K562 (cell line): ENCODE data around the gene APCDD1. TPM values are rescaled to one million over a fixed set of nuclear protein-coding genes. Genes with fewer than 3 reads are reported as not detected.

ENCODE experiments used
- CAMTA2 ChIP-seq: fragments of 250-450 bp; sonication (Bioruptor Pico); conservative IDR thresholded peaks from 2 replicates; pipeline ENCODE4 v1.5.1; 2022
- COPS2 ChIP-seq: fragments of 450-650 bp; conservative IDR thresholded peaks from 2 replicates; pipeline ENCODE4 v1.6.1; 2016; ENCODE audit warnings: mild to moderate bottlenecking, moderate library complexity
- CREB3L1 ChIP-seq: fragments of 450-650 bp; IDR thresholded peaks from 2 replicates; pipeline ENCODE4 v1.6.1; 2014; ENCODE audit warnings: low read depth, mild to moderate bottlenecking, moderate library complexity, borderline replicate concordance
- DNMT1 ChIP-seq: fragments of 450-650 bp; IDR thresholded peaks from 2 replicates; pipeline ENCODE4 v1.6.1; 2016; ENCODE audit warnings: antibody characterized with exemption, mild to moderate bottlenecking
- EZH2 ChIP-seq: IDR thresholded peaks from 2 replicates; pipeline ENCODE4 v1.6.1; 2012; ENCODE audit warnings: low read depth, mild to moderate bottlenecking, inconsistent platforms, low read length, borderline replicate concordance
- HDAC3 ChIP-seq: fragments of 450-650 bp; IDR thresholded peaks from 2 replicates; pipeline ENCODE4 v1.6.1; 2018; ENCODE audit warnings: borderline replicate concordance, mild to moderate bottlenecking, moderate library complexity; ENCODE audit not compliant: partially characterized antibody
- KLF10 ChIP-seq: fragments of 250-450 bp; sonication (Bioruptor Pico); IDR thresholded peaks from 2 replicates; pipeline ENCODE4 v1.6.1; 2021; ENCODE audit warnings: matching md5 sums
- MEF2A ChIP-seq: IDR thresholded peaks from 2 replicates; pipeline ENCODE4 v1.6.1; 2011; ENCODE audit warnings: low read depth, mild to moderate bottlenecking, low read length, moderate library complexity; ENCODE audit not compliant: control insufficient read depth
- NR2C1 ChIP-seq, 2 experiments: fragments of 450-650 bp; IDR thresholded peaks; 2 replicates each; pipeline ENCODE4 v1.6.1; 2017; ENCODE audit warnings: mild to moderate bottlenecking in 2 of 2, antibody characterized with exemption in 1 of 2, inconsistent platforms in 1 of 2, missing compliant biosample characterization in 1 of 2, missing genetic modification characterization in 1 of 2
- POLR2AphosphoS5 ChIP-seq: IDR thresholded peaks from 2 replicates; pipeline ENCODE4 v1.6.1; 2011; ENCODE audit warnings: mild to moderate bottlenecking, low read depth, low read length, moderate library complexity; ENCODE audit not compliant: control insufficient read depth, insufficient read depth
- PRMT5 ChIP-seq: sonication (generic); formaldehyde crosslinking; IDR thresholded peaks from 2 replicates; pipeline ENCODE4 v1.5.0; 2020; ENCODE audit warnings: missing genetic modification reagents
- RHOXF2B ChIP-seq: fragments of 250-450 bp; sonication (Bioruptor Pico); conservative IDR thresholded peaks from 2 replicates; pipeline ENCODE4 v1.5.1; 2021
- SNIP1 ChIP-seq: fragments of 450-650 bp; IDR thresholded peaks from 2 replicates; pipeline ENCODE4 v1.7.1; 2017; ENCODE audit warnings: low read depth, mild to moderate bottlenecking
- SRSF9 ChIP-seq: fragments of 200-400 bp; formaldehyde crosslinking; IDR thresholded peaks from 2 replicates; pipeline ENCODE4 v1.6.1; 2017; ENCODE audit warnings: low read depth, low read length, borderline replicate concordance
- TRIM28 ChIP-seq: fragments of 450-650 bp; IDR thresholded peaks from 2 replicates; pipeline ENCODE4 v1.6.1; 2017
- ZNF143 ChIP-seq: sonication (generic); formaldehyde crosslinking; IDR thresholded peaks from 2 replicates; pipeline ENCODE4 v1.9.0; 2022; ENCODE audit warnings: mild to moderate bottlenecking, missing genetic modification reagents
- ZNF165 ChIP-seq: fragments of 250-450 bp; sonication (Bioruptor Pico); IDR thresholded peaks from 2 replicates; pipeline ENCODE4 v1.4.0; 2020; ENCODE audit warnings: borderline replicate concordance
- ZNF398 ChIP-seq: fragments of 250-450 bp; sonication (Bioruptor Pico); IDR thresholded peaks from 2 replicates; pipeline ENCODE4 v1.8.0; 2021; ENCODE audit warnings: moderate library complexity, mild to moderate bottlenecking, inconsistent platforms
- ZNF551 ChIP-seq: fragments of 250-450 bp; sonication (Bioruptor Pico); IDR thresholded peaks from 2 replicates; pipeline ENCODE4 v1.5.0; 2021; ENCODE audit warnings: mild to moderate bottlenecking, moderate library complexity
- polyA plus RNA-seq, 8 experiments: library from polyadenylated mRNA; depleted of rRNA in 4 of 8; stranded (reverse) in 5 of 8; unstranded in 3 of 8; fragments of >200 nt; fragmentation: Nextera tagmentation in 2 of 8; fragmentation: Illumina TruSeq in 1 of 8; extraction: Ambion mirVana in 2 of 8; extraction: Trizol in 1 of 8; gene quantifications; 2 replicates each; pipeline versions ENCODE4 v1.2.1 to v1.2.3, GENCODE V29; 2011 to 2014; ENCODE audit warnings: inconsistent platforms in 1 of 8, missing spikeins in 1 of 8
- total RNA-seq, 7 experiments: library from RNA; depleted of rRNA in 6 of 7; stranded (reverse); fragments of >200 nt in 6 of 7; fragmentation: Illumina TruSeq in 2 of 7; extraction: Trizol in 2 of 7; gene quantifications; 2 replicates each; pipeline versions ENCODE4 v1.2.1 to v1.2.3, GENCODE V29; 2011 to 2021; ENCODE audit warnings: low replicate concordance in 1 of 7
- TF ChIP-seq, protein P1 (sequence below): sonication (generic); formaldehyde crosslinking; IDR thresholded peaks from 2 replicates; pipeline ENCODE4 v1.8.1; 2023; ENCODE audit warnings: mild to moderate bottlenecking, missing genetic modification reagents
- TF ChIP-seq, protein P2 (sequence below): IDR thresholded peaks from 3 replicates; pipeline ENCODE4 v1.6.1; 2011; ENCODE audit warnings: borderline replicate concordance, mild to moderate bottlenecking; ENCODE audit not compliant: insufficient read length, insufficient read depth

APCDD1 gene
- total and polyA plus RNA-seq, 9 of the 15 experiments (the other 6 are each of a cell fraction or from before 2014, with no cell fraction given), result 0.07 TPM; not detected in 8

DNA sequence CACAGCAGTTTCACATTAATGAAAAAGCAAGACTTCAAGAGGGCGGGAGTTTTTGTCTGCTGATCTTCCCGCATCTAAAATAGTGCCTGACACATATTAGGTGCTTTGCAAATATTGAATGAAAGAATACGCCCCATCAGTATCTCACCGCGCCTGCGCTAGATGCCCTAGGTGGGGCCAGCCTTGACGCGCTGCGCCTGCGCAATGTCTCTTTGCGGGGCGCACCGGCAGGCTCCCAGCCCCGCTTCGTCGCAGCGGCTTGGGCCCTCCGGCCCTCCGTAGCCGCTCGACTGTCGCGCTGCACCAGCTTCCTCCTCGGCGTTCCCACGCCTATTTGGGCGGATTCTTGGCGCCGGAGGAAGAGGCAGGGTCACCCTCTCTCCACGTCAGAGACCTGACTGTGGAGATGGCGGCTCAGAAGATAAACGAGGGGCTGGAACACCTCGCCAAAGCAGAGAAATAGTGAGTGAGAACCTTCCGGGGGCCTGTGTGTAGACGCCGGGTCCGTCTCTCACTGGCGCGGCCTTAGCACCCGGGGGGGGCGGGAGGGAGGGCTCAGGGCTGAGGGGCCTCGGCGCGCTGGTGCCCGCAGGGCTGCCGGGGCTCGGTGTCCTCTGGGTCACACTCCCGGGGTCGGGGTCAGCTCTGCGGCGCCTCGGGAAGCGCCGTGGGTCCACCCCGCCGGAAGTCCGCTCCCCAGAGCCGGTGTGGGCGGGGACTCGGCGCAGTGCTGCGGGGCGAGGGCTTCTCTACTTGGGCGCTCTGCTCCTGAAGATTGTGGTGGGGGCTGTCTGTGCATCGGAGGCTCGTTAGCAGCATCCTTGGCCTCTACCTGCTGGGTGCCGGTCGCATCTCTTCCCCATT lies 71.5 kb downstream of the APCDD1 start, which contains the start of gene NAPG (continued):
- TF ChIP-seq KLF10 (CRISPR knock-in tag), result no peak
- no peak for TF ChIP-seq HDAC3
- no peak for TF ChIP-seq SRSF9
- no peak for TF ChIP-seq ZNF165 (CRISPR knock-in tag)
- TF ChIP-seq TRIM28, result no peak
- no peak for TF ChIP-seq ZNF398 (CRISPR knock-in tag)
- TF ChIP-seq NR2C1 (IDR thresholded peaks at IDR 0.05), result peak; percentile 31
- 0 out of 2 replicates have a peak, but pooled peaks have one; percentile 38 for TF ChIP-seq NR2C1 (tag; IDR thresholded peaks at IDR 0.05)
- no peak for TF ChIP-seq SNIP1
- TF ChIP-seq RHOXF2B, result no peak
- TF ChIP-seq PRMT5 (CRISPR knock-in tag), result no peak
- peak; percentile 73 for TF ChIP-seq POLR2AphosphoS5
- TF ChIP-seq CAMTA2 (CRISPR knock-in tag), result no peak
- no peak for TF ChIP-seq COPS2
- TF ChIP-seq DNMT1, result no peak
- TF ChIP-seq CREB3L1, result no peak
- TF ChIP-seq, protein P1, sequence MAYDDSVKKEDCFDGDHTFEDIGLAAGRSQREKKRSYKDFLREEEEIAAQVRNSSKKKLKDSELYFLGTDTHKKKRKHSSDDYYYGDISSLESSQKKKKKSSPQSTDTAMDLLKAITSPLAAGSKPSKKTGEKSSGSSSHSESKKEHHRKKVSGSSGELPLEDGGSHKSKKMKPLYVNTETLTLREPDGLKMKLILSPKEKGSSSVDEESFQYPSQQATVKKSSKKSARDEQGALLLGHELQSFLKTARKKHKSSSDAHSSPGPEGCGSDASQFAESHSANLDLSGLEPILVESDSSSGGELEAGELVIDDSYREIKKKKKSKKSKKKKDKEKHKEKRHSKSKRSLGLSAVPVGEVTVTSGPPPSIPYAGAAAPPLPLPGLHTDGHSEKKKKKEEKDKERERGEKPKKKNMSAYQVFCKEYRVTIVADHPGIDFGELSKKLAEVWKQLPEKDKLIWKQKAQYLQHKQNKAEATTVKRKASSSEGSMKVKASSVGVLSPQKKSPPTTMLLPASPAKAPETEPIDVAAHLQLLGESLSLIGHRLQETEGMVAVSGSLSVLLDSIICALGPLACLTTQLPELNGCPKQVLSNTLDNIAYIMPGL (CRISPR knock-in tag), result no peak
- TF ChIP-seq ZNF551 (CRISPR knock-in tag), result no peak
- no peak for TF ChIP-seq ZNF143 (CRISPR knock-in tag)
- TF ChIP-seq MEF2A, result no peak
- TF ChIP-seq, protein P2, sequence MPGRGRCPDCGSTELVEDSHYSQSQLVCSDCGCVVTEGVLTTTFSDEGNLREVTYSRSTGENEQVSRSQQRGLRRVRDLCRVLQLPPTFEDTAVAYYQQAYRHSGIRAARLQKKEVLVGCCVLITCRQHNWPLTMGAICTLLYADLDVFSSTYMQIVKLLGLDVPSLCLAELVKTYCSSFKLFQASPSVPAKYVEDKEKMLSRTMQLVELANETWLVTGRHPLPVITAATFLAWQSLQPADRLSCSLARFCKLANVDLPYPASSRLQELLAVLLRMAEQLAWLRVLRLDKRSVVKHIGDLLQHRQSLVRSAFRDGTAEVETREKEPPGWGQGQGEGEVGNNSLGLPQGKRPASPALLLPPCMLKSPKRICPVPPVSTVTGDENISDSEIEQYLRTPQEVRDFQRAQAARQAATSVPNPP, result no peak
- no peak for TF ChIP-seq EZH2
